Cardiac muscle cell (in vitro differentiated cells and primary cell): ENCODE measurements around the gene CATSPERD. TPM values are rescaled to one million over a fixed set of nuclear protein-coding genes. Genes with fewer than 3 reads are reported as not detected.

Experiments
- DNase-seq, 2 donors: peaks; one replicate each; pipeline versions ENCODE4 v3.0.0 to v3.0.0-alpha.2; 2010 to 2017; ENCODE audit warnings: low read depth in 1 of 2, low spot score in 1 of 2
- H3K27ac ChIP-seq: fragments of 200-600 bp; sonication (generic); 2 replicates; pipeline ENCODE4 v1.5.1; 2016
- H3K27me3 ChIP-seq: fragments of 200-600 bp; sonication (generic); 2 replicates; pipeline ENCODE4 v1.6.0; 2016; ENCODE audit warnings: control low read depth
- H3K36me3 ChIP-seq: fragments of 200-600 bp; sonication (generic); 2 replicates; pipeline ENCODE4 v1.5.1; 2016; ENCODE audit warnings: control low read depth
- H3K4me1 ChIP-seq: fragments of 200-600 bp; sonication (generic); 2 replicates; pipeline ENCODE4 v1.8.1; 2017; ENCODE audit warnings: low read depth, mild to moderate bottlenecking, mixed run types
- H3K4me3 ChIP-seq: fragments of 200-600 bp; sonication (generic); 2 replicates; pipeline ENCODE4 v1.5.1; 2016; ENCODE audit warnings: mild to moderate bottlenecking
- H3K9me3 ChIP-seq: fragments of 200-600 bp; sonication (generic); 2 replicates; pipeline ENCODE4 v1.5.1; 2017; ENCODE audit warnings: low read depth, mild to moderate bottlenecking, control low read depth
- CTCF ChIP-seq: IDR thresholded peaks from 2 replicates; pipeline ENCODE4 v1.5.1; 2012; ENCODE audit warnings: low read depth, mild to moderate bottlenecking, low read length
- polyA plus RNA-seq: library from polyadenylated mRNA; unstranded; fragments of >200 nt; fragmentation: Nextera tagmentation; extraction: Ambion mirVana; gene quantifications from 2 replicates; pipeline ENCODE4 v1.2.1, GENCODE V29; 2016
- total RNA-seq: library from RNA; depleted of rRNA; stranded (reverse); fragments of >200 nt; gene quantifications from 2 replicates; pipeline ENCODE4 v1.2.3, GENCODE V29; 2016

CATSPERD gene
- total and polyA plus RNA-seq, 2 experiments from 2014 or later, result not detected

GRCh38 chr19:5678071-5678718 is 42.2 kb upstream of the CATSPERD start:
- H3K36me3 ChIP-seq, result no peaks in the 10 kb centered on the region
- no peak overlapping the region for H3K4me3 ChIP-seq
- H3K27me3 ChIP-seq, result no peaks in the 10 kb centered on the region
- peak overlapping the region; percentile 1 for H3K27ac ChIP-seq
- no peaks in the 10 kb centered on the region for H3K9me3 ChIP-seq
- TF ChIP-seq CTCF, result no peak
- H3K4me1 ChIP-seq, result peaks cover 24% of the 10 kb centered on the region
- no peak for DNase-seq

GRCh38 chr19:5679289-5680083 is 41.0 kb upstream of the CATSPERD start:
- Histone ChIP-seq H3K27me3 (no peaks in the 10 kb centered on the region), H3K9me3 (no peaks in the 10 kb centered on the region), H3K4me1 (peaks cover 23% of the 10 kb centered on the region), H3K36me3 (no peaks in the 10 kb centered on the region), H3K4me3 (peak overlapping the region; percentile 53), H3K27ac (peak overlapping the region; percentile 44)
- TF ChIP-seq CTCF, result no peak
- DNase-seq, result no peak

- H3K27ac ChIP-seq, result peak overlapping the region; percentile 44
- DNase-seq, result peak in 1 of 2 donors; percentile 34
- H3K4me3 ChIP-seq, result peak overlapping the region; percentile 53
- TF ChIP-seq CTCF, result no peak
- H3K4me1 ChIP-seq, result peaks cover 17% of the 10 kb centered on the region
- no peaks in the 10 kb centered on the region for H3K9me3 ChIP-seq
- H3K27me3 ChIP-seq, result no peaks in the 10 kb centered on the region
- H3K36me3 ChIP-seq, result no peaks in the 10 kb centered on the region
Observed at GRCh38 chr19:5680084-5680436, 40.4 kb upstream of the CATSPERD start.

GRCh38 chr19:5680437-5681368 is 39.7 kb upstream of the CATSPERD start, which contains the start of the genes HSD11B1L and MICOS13:
TSS of gene HSD11B1L (plus strand) at chr19:5681027. CDS start at chr19:5684833, 3,806 bp downstream.
TSS of gene MICOS13 (minus strand) at chr19:5680516. CDS start at chr19:5680486, 30 bp downstream.
- Histone ChIP-seq H3K4me1 (peaks cover 11% of the 10 kb centered on the region), H3K27ac (peak within 1 kb of the TSS; percentile 86), H3K36me3 (no peaks in the 10 kb centered on the region), H3K4me3 (peak within 1 kb of the TSS; percentile 53), H3K27me3 (no peaks in the 10 kb centered on the region), H3K9me3 (no peaks in the 10 kb centered on the region)
- peak; percentile 99 for DNase-seq
- no peak for TF ChIP-seq CTCF
